NCI-H1436 treated with DMSO at 0.1 percent for 48 hours (cell line): ENCODE results near the gene GRM1.

Experiments
- DNase-seq: peaks from one replicate; lab custom pipeline; 2025; lab: John Stamatoyannopoulos, UW

The GRM1 gene

GRCh38 chr6:146369866-146370265, 341.0 kb downstream of the GRM1 start:
- no peak for DNase-seq

DNA sequence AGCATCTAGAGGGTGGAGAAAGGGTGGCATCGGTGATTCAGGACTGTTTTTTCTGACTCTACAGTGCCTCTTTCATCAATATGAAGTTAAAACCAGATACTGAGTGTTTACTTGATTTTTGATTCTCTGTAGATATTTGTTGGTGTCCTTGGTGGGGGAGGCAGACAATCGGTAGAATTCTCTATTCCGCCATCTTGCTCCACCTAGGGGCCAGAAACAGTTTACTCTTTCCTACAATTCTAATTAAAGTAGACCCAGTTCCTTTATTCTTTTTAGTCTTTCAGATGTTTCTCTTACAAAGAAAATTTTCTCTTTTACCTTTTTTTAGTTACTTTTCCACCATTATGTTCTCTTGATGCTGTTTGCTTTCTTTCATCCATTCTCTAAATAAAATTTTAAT, 352.6 kb downstream of the GRM1 start:
- DNase-seq, result no peak

GRCh38 chr6:146388736-146389364, 360.0 kb downstream of the GRM1 start:
- no peak for DNase-seq

DNA sequence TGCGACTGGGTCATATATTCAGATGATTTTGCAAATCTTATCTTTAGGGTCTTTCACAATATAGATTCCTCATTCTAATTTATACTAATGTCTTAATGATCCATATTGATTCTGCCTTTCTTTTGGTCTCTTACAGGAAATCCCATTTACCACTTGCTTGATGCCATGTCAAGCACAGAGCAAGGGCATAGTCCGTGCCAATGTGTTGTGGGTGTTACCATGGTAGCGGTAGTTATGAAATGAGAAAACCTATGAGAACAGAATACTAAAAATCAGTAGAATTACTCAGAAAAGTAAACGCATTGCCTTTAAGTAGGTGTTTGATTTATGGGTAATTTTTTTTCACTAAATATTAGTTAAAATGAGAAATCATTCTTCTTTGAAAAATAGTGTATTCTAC, 360.9 kb downstream of the GRM1 start:
- DNase-seq, result no peak

- no peak for DNase-seq
Measured at GRCh38 chr6:146397638-146398037, 368.8 kb downstream of the GRM1 start.

DNA sequence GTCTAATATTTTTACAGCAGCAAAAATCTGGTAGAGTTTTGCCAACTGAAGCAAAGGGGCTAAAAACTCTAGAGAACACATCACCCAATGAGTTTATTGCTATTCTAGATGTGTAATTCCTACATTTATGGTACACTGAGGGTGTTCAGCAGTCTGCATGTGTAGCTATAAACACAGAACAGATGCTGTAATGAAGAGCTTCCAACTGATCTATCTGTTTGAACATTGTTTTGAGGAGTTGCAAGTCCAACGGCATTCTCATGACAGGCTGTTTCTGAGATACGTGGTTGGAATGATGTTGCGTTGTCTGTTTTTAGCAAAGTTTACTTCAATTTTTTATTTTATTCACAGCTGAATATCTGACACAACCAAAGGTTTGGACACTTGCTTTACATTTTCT, 373.6 kb downstream of the GRM1 start:
- no peak for DNase-seq

DNA sequence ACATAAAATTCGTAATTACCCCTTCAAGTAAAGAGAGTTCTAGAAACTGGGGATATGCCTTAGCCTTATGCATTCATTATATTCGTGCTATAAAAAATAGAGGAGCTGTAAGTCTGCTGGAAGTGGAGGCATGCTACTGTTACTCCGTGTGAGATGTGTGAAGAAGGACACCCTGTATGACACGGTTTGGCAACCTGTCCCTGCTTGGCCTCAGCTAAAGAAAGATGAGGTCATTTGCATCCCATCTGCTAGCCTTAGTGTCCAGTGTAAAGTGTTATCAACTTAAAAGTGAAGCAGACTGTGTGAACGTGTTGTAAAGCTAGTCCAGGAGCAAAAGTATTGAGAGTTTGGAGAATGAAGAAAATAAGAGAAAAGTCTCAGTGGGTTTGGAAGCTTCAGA, 379.7 kb downstream of the GRM1 start:
- DNase-seq, result no peak

DNA sequence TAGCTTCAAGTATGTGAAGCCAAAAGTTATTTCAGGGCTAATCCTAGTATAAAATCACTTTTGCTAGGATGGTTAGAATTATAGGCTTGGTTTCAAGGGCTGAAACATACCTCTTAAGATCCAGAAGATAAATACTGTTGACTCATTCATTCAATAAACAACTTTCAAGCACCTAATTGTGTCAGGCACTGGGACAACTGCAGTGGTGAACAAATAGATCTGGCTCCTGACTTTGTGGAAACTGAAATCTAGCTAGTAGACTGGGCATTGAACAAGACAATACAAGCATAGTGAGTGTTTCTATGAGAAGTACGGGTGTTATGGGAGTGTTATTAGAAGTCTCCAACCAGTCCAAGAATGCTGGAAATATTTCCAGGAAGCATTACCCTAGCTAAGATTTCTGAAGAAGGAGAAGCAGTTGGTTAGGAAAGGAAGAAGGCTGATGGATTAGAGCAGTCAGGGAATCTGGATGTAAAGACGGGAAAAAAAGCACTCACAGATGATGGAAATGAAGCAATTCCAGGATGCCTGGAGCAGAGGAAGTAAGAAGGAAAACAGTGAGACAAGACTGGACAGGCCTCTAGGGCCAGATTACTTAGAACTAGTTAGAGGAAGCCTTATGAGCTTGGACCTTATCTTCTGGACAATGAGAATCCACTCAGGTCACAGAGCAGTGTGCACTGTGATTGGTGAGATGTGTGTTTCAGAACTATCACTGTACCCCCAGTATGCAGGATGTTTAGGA, 382.2 kb downstream of the GRM1 start:
- DNase-seq, result no peak

DNA sequence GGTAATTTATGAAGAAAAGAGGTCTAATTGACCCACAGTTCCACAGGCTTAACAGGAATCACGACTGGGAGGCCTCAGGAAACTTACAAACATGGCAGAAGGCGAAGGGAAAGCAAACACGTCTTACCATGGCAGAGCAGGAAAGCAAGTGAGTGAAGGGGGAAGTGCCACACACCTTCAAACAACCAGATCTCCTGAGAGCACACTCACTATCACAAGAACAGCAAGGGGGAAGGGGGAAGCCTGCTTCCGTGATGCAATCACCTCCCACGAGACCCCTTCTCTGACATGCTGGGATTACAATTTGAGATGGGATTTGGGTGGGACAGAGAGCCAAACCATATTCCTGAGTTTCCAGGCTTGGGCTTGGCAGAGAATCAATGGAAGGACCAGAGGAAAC, 390.7 kb downstream of the GRM1 start:
- DNase-seq, result no peak

GRCh38 chr6:146420255-146420654, 391.4 kb downstream of the GRM1 start:
- DNase-seq, result no peak

DNA sequence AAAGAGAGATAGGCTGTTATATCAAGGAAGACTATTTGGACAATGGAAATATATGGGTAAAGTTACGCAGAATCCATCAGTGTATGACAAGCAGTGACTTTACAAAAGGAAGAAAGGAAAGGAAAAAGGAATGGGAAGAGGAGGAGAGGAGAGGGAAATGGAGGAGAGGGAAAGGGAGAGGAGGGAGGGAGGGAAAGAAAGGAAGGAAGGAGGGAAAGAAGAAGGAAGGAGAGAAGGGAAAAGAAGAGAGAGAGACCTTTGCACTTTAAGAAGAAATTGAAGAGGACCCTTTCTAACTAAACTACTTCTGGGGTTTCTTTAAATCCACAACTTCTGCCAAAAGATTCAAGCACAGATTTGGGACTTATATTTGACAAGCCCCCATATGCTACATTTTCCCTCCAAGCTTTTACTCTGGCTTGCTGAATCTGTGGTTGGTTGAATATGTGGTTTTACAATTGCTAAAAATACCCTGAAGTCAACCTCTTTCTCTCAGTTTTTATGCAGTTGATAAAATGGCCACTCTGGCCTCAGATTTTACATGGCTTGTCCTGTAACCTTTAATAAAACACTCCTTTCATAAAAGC, 394.0 kb downstream of the GRM1 start:
- no peak for DNase-seq

DNA sequence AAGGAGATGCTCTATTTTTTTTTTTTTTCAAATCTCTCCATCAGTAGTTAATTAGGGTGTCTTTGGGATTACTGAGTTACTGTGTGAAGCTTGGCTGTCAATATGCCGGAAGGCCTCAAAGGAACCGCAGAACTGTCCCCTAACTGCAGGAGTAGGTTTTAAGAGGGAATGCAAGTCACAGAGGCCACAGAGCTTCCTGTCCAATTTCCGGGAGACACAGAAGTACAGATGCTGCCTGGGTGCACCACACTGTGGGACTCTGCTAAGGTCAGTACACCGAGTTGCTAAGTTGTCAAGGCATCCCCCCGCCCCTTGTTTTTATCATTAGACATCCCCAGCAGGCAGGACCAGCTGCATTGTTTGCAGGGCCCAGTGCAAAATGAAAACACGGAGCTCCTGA, 394.6 kb downstream of the GRM1 start:
- DNase-seq, result no peak

DNA sequence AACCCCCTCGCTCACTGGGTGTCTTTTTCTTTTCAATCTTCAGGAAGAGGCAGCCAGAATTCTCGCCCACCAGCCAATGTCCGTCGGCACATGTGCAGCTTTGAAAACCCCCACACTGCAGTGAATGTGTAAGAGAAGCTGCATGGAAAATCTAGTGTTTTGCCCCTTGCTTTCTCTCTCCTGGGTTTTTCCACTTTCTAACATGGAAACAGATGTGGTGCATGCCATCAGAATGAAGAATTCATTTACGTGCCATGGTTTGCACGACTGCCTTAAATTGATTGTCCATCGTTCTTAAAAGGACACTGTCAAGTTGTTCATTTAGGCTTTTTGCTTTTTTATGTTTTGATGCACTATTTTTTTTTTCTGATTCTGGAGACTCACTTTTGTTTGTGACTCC, 397.7 kb downstream of the GRM1 start:
- DNase-seq, result no peak

- no peak for DNase-seq
Measured at GRCh38 chr6:146429831-146430230, 401.0 kb downstream of the GRM1 start.

DNA sequence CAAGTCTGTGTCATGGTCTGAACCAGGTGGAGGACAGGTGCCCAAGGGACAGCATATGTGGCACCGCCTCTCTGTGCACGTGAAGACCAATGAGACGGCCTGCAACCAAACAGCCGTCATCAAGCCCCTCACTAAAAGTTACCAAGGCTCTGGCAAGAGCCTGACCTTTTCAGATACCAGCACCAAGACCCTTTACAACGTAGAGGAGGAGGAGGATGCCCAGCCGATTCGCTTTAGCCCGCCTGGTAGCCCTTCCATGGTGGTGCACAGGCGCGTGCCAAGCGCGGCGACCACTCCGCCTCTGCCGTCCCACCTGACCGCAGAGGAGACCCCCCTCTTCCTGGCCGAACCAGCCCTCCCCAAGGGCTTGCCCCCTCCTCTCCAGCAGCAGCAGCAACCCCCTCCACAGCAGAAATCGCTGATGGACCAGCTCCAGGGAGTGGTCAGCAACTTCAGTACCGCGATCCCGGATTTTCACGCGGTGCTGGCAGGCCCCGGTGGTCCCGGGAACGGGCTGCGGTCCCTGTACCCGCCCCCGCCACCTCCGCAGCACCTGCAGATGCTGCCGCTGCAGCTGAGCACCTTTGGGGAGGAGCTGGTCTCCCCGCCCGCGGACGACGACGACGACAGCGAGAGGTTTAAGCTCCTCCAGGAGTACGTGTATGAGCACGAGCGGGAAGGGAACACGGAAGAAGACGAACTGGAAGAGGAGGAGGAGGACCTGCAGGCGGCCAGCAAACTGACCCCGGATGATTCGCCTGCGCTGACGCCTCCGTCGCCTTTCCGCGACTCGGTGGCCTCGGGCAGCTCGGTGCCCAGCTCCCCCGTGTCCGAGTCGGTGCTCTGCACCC, 405.2 kb downstream of the GRM1 start:
- no peak for DNase-seq

DNA sequence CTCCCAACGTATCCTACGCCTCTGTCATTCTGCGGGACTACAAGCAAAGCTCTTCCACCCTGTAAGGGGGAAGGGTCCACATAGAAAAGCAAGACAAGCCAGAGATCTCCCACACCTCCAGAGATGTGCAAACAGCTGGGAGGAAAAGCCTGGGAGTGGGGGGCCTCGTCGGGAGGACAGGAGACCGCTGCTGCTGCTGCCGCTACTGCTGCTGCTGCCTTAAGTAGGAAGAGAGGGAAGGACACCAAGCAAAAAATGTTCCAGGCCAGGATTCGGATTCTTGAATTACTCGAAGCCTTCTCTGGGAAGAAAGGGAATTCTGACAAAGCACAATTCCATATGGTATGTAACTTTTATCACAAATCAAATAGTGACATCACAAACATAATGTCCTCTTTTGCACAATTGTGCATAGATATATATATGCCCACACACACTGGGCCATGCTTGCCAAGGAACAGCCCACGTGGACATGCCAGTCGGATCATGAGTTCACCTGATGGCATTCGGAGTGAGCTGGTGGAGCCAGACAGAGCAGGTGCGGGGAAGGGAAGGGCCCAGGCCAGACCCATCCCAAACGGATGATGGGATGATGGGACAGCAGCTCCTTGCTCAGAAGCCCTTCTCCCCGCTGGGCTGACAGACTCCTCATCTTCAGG, 406.0 kb downstream of the GRM1 start:
- no peak for DNase-seq

- no peak for DNase-seq
Measured at GRCh38 chr6:146441907-146442306, 413.0 kb downstream of the GRM1 start.

DNA sequence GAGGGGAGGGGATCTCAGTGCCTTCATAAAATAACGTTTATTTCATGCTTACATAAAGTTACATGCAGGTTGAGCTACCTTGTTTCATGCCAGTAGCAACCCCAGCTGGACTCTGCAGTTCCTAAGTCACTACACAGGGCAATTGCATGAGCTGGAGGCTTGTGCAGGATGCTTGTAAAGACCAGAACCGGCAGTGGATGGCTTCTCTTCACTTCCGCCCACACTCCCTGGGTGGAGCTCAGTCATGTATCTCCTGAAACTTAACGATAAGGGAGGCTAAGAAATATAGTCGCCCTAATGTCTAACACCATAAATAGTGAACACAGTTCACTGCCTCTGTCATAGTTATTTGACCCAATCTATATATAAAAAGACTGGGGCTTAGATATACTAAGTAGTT, 415.3 kb downstream of the GRM1 start:
- no peak for DNase-seq

DNA sequence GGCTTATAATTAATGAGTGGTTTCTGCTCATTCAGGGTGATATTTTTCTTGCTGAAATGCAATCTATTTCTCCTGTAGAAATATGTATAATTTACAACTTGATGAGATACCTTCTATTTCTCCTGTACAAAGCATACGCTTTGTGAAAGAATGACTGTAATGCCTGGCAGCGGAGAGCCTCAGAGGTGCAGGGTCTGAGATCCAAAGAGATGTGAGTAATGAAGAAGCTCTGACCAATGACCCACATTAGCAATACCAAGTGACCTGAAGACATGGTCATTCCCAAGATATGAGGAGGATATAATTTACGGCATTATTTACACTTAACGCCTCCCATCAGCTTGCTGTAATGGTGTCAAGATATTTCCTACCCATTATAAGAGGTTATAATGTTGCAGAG, 416.4 kb downstream of the GRM1 start:
- DNase-seq, result no peak

DNA sequence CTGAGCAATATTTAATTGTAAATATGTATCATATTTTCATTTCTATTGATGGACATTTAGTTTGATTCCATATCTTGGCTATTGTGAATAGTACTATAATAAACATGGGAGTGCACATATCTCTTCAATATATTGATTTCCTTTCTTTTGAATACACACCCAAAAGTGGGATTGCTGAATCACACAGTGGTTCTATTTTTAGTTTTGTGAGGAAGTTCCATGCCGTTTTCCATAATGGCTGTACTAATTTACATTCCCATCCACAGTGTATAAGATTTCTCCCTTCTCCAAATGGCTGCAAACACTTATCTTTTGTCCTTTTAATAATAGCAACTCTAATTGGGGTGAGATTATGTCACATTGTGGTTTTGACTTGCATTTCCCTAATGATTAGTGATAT, 428.0 kb downstream of the GRM1 start:
- DNase-seq, result no peak

GRCh38 chr6:146460941-146461340, 432.1 kb downstream of the GRM1 start:
- no peak for DNase-seq

- DNase-seq, result no peak
Measured at GRCh38 chr6:146470091-146470770, 441.4 kb downstream of the GRM1 start.
